GM19328 (cell line): ENCODE measurements around the gene CWF19L1.

Experiments used
- ATAC-seq: cut with Tn5 transposase; IDR thresholded peaks from one replicate; pipeline ENCODE4 v1.9.1; 2021; ENCODE audit warnings: mild to moderate bottlenecking, moderate library complexity; ENCODE audit not compliant: unreplicated experiment

Gene CWF19L1

GRCh38 chr10:100182908-100183307, 84.5 kb downstream of the CWF19L1 start:
- ATAC-seq: no peak
